Measurements from ENCODE around the gene STIMATE.

- TF ChIP-seq CTCF (IDR thresholded peaks at IDR 0.05): no peak
- no peak for TF ChIP-seq POLR2A (IDR thresholded peaks at IDR 0.05)
- no peak for TF ChIP-seq POLR2AphosphoS5 (IDR thresholded peaks at IDR 0.05)
- TF ChIP-seq EP300 (IDR thresholded peaks at IDR 0.05): no peak
These were observed 19.7 kb upstream of the STIMATE start for GRCh38 chr3:52917044-52917443.
